HepG2 (cell line): ENCODE results near the gene NUCB1. TPM values are rescaled to one million over a fixed set of nuclear protein-coding genes. Genes with fewer than 3 reads are reported as not detected.

ENCODE experiments used
- ATAC-seq: fragments of 200-7000 bp; cut with Tn5 transposase; 3 replicates; pipeline ENCODE4 v1.9.1; 2020; ENCODE audit warnings: mild to moderate bottlenecking, moderate library complexity
- BruUV-seq: library from RNA; stranded (reverse); fragments of 400-500 nt; replicated peaks from 2 replicates; lab custom pipeline; 2021; lab: Mats Ljungman, UMichigan
- CTCF ChIA-PET: fragments of 300-600 bp; formaldehyde crosslinking; extraction: SDS; loops from one replicate; lab custom pipeline; 2021; ENCODE audit warnings: low total read pairs, inconsistent platforms, low intra/inter-chr PET ratio; lab: Yijun Ruan, JAX
- POLR2A ChIA-PET: fragments of 350-600 bp; sonication (Branson Sonifier 250); formaldehyde crosslinking; loops from one replicate; lab custom pipeline; 2020; ENCODE audit warnings: antibody characterized with exemption, inconsistent platforms; lab: Yijun Ruan, JAX
- DNase-seq: peaks from one replicate; pipeline ENCODE4 v3.0.0-alpha.2; 2015; ENCODE audit warnings: low spot score
- FAIRE-seq: peaks from 3 replicates; lab custom pipeline; 2011; peaks lifted over from hg19 to GRCh38; lab: Jason Lieb, UNC
- H2AFZ ChIP-seq: one replicate; pipeline ENCODE4 v1.6.1; 2011; ENCODE audit warnings: low read length, inconsistent platforms
- H3K27ac ChIP-seq: fragments of 300-600 bp; 3 replicates; pipeline ENCODE4 v1.8.0; 2011; ENCODE audit warnings: mixed run types, mild to moderate bottlenecking, mixed read lengths, low read length, inconsistent platforms; ENCODE audit not compliant: insufficient read depth; ENCODE audit errors: extremely low read length
- H3K27me3 ChIP-seq, 2 experiments: fragments of 200-600 bp in 1 of 2; 2 replicates in 1 of 2; 3 replicates in 1 of 2; pipeline versions ENCODE4 v1.6.0 to v1.8.0; 2011; ENCODE audit warnings: low read length in 2 of 2, mild to moderate bottlenecking in 2 of 2, moderate library complexity in 2 of 2, inconsistent platforms in 1 of 2; ENCODE audit not compliant: insufficient read depth in 2 of 2, control insufficient read depth in 1 of 2
- H3K36me3 ChIP-seq, 2 experiments: fragments of 200-600 bp in 1 of 2; replicated peaks in 1 of 2; 2 replicates in 1 of 2; 3 replicates in 1 of 2; pipeline versions ENCODE4 v1.5.1 to v1.8.0; 2011; ENCODE audit warnings: low read length in 2 of 2, inconsistent platforms in 1 of 2; ENCODE audit not compliant: insufficient read depth in 2 of 2, control insufficient read depth in 1 of 2
- H3K4me1 ChIP-seq: 2 replicates; pipeline ENCODE4 v1.5.1; 2012; ENCODE audit warnings: low read length, inconsistent platforms; ENCODE audit not compliant: insufficient read depth
- H3K4me2 ChIP-seq: 2 replicates; pipeline ENCODE4 v1.6.0; 2011; ENCODE audit warnings: low read depth, low read length, inconsistent platforms
- H3K4me3 ChIP-seq, 3 experiments: fragments of 200-600 bp in 1 of 3; sonication (generic), shearing (Covaris generic) in 1 of 3; replicated peaks in 1 of 3; 2 replicates each; pipeline ENCODE4 v1.5.1; 2011 to 2016; ENCODE audit warnings: low read length in 3 of 3, inconsistent platforms in 2 of 3, low read depth in 2 of 3, mild to moderate bottlenecking in 2 of 3, control low read depth in 1 of 3, mixed read lengths in 1 of 3; ENCODE audit not compliant: insufficient read depth in 1 of 3
- H3K79me2 ChIP-seq: one replicate; pipeline ENCODE4 v1.6.1; 2011; ENCODE audit warnings: low read length, inconsistent platforms; ENCODE audit not compliant: insufficient read depth
- H3K9ac ChIP-seq: 2 replicates; pipeline ENCODE4 v1.6.0; 2011; ENCODE audit warnings: mild to moderate bottlenecking, low read depth, low read length, inconsistent platforms; ENCODE audit not compliant: insufficient read depth
- H3K9me3 ChIP-seq: 2 replicates; pipeline ENCODE4 v1.5.1; 2012; ENCODE audit warnings: mild to moderate bottlenecking, low read length
- H4K20me1 ChIP-seq: 2 replicates; pipeline ENCODE4 v1.6.0; 2011; ENCODE audit warnings: inconsistent platforms, mild to moderate bottlenecking, low read length, moderate library complexity; ENCODE audit not compliant: insufficient read depth
- ATM ChIP-seq: fragments of 450-650 bp; IDR thresholded peaks from 2 replicates; pipeline ENCODE4 v1.7.1; 2017; ENCODE audit warnings: mild to moderate bottlenecking, borderline replicate concordance
- CCAR2 ChIP-seq: fragments of 200-400 bp; formaldehyde crosslinking; optimal IDR thresholded peaks from 2 replicates; pipeline ENCODE3; 2018; ENCODE audit warnings: low read depth, mild to moderate bottlenecking, low read length, moderate library complexity
- GABPB1 ChIP-seq: IDR thresholded peaks from 2 replicates; pipeline ENCODE4 v1.6.1; 2016; ENCODE audit warnings: mild to moderate bottlenecking, missing genetic modification reagents, moderate library complexity, missing compliant biosample characterization
- HNRNPL ChIP-seq: fragments of 200-400 bp; formaldehyde crosslinking; IDR thresholded peaks from 2 replicates; pipeline ENCODE4 v1.6.1; 2017; ENCODE audit warnings: mild to moderate bottlenecking, low read depth, low read length
- KLF9 ChIP-seq: IDR thresholded peaks from 2 replicates; pipeline ENCODE4 v1.6.1; 2016; ENCODE audit warnings: low read depth
- PHF20 ChIP-seq: sonication (generic); formaldehyde crosslinking; IDR thresholded peaks from 2 replicates; pipeline ENCODE4 v1.5.0; 2020; ENCODE audit warnings: mild to moderate bottlenecking, missing genetic modification reagents
- REST ChIP-seq, 2 experiments: IDR thresholded peaks; 2 replicates each; pipeline ENCODE4 v1.6.1; 2011 to 2012; ENCODE audit warnings: low read length in 2 of 2, borderline replicate concordance in 1 of 2, low read depth in 1 of 2, mild to moderate bottlenecking in 1 of 2, moderate library complexity in 1 of 2
- SNRNP70 ChIP-seq: fragments of 200-400 bp; formaldehyde crosslinking; IDR thresholded peaks from 2 replicates; pipeline ENCODE4 v1.6.1; 2017; ENCODE audit warnings: mild to moderate bottlenecking, low read depth, low read length, moderate library complexity
- SOX13 ChIP-seq, 3 experiments: fragments of 450-650 bp in 1 of 3; sonication (generic) in 1 of 3; formaldehyde crosslinking in 1 of 3; IDR thresholded peaks in 2 of 3; conservative IDR thresholded peaks in 1 of 3; 2 replicates each; pipeline versions ENCODE4 v1.5.0 to v1.6.1; 2016 to 2020; ENCODE audit warnings: antibody characterized with exemption in 1 of 3, mild to moderate bottlenecking in 1 of 3, missing compliant biosample characterization in 1 of 3, missing genetic modification reagents in 1 of 3, moderate library complexity in 1 of 3
- THAP11 ChIP-seq: IDR thresholded peaks from 2 replicates; pipeline ENCODE4 v1.6.1; 2016; ENCODE audit warnings: missing biosample characterization, missing genetic modification reagents
- TOPORS ChIP-seq: sonication (generic); formaldehyde crosslinking; IDR thresholded peaks from 2 replicates; pipeline ENCODE4 v1.8.0; 2023; ENCODE audit warnings: mild to moderate bottlenecking, missing genetic modification reagents
- ZBTB37 ChIP-seq: sonication (generic); formaldehyde crosslinking; IDR thresholded peaks from 2 replicates; pipeline ENCODE4 v1.4.0; 2020; ENCODE audit warnings: mild to moderate bottlenecking, missing genetic modification reagents
- ZNF33B ChIP-seq: sonication (generic); formaldehyde crosslinking; IDR thresholded peaks from 2 replicates; pipeline ENCODE4 v1.5.1; 2020; ENCODE audit warnings: mild to moderate bottlenecking, missing genetic modification reagents
- ZNF431 ChIP-seq: sonication (generic); formaldehyde crosslinking; IDR thresholded peaks from 2 replicates; pipeline ENCODE4 v1.9.0; 2022; ENCODE audit warnings: missing genetic modification reagents, low read depth, mild to moderate bottlenecking, borderline replicate concordance
- ZNF703 ChIP-seq: sonication (generic); formaldehyde crosslinking; IDR thresholded peaks from 2 replicates; pipeline ENCODE4 v1.5.1; 2020; ENCODE audit warnings: missing genetic modification reagents, mild to moderate bottlenecking, moderate library complexity, borderline replicate concordance
- ZNF883 ChIP-seq: sonication (generic); formaldehyde crosslinking; IDR thresholded peaks from 2 replicates; pipeline ENCODE4 v1.5.1; 2020; ENCODE audit warnings: mild to moderate bottlenecking, missing genetic modification reagents; ENCODE audit errors: not compliant biosample characterization
- WGBS: methylation state at CpG from one replicate; pipeline ENCODE4 v1.1.6; 2017; ENCODE audit warnings: low lambda C conversion rate; 5-methylcytosine and 5-hydroxymethylcytosine counted together
- in situ Hi-C: cut with HindIII; loops from 2 replicates; pipeline ENCODE4 v1.10.0; 2017; ENCODE audit warnings: low pct_unique_long_range_greater_than_20kb; ENCODE audit not compliant: extremely low pct_ligation_motif_present
- intact Hi-C: fragments of 100-400 bp; cut with micrococcal nuclease; formaldehyde crosslinking; loops from one replicate; pipeline ENCODE4 v1.10.0; 2022; ENCODE audit not compliant: unreplicated experiment
- polyA plus RNA-seq, 8 experiments: library from polyadenylated mRNA; depleted of rRNA in 3 of 8; stranded (reverse) in 7 of 8; unstranded in 1 of 8; fragments of >200 nt; fragmentation: Illumina TruSeq in 4 of 8; extraction: Trizol in 4 of 8; gene quantifications; 2 replicates each; pipeline versions ENCODE4 v1.2.1 to v1.2.3, GENCODE V29; 2011 to 2016; ENCODE audit warnings: low read depth in 4 of 8, missing spikeins in 1 of 8, mixed read lengths in 1 of 8; ENCODE audit not compliant: insufficient read depth in 1 of 8
- total RNA-seq, 5 experiments: library from RNA; depleted of rRNA; stranded (reverse); fragments of >200 nt; fragmentation: Illumina TruSeq; extraction: Trizol; gene quantifications; 2 replicates each; pipeline ENCODE4 v1.2.3, GENCODE V29; 2016; ENCODE audit warnings: low read depth in 1 of 5

NUCB1 gene
- total and polyA plus RNA-seq, 2 of the 13 experiments (the other 11 are each of a cell fraction or from before 2014, with no cell fraction given), result 82.3 to 106 TPM

DNA sequence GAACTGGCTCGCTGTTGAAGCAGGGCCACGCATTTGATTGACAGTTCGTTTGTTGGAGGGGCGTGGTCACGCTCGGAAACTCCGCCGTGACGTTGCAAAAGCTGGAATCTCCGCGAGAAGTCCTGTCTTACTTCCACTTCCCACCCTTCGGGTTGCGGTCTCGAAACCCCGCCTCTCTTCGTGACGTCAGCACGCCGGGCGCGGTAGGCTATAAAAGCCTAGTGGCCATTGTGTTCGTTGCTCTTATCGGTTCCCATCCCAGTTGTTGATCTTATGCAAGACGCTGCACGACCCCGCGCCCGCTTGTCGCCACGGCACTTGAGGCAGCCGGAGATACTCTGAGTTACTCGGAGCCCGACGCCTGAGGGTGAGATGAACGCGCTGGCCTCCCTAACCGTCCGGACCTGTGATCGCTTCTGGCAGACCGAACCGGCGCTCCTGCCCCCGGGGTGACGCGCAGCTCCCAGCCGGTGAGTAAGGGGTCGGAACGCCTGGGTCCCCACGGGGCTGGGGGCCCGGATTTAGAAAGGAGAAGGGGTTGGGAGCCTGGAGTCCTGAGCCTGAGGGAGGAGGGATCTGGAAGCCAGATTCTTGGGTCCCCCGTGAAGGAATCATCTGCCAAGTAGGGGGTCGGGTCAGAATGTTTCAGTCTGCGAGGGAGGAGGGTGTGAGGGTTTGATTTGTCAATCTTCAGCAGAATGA is 27.8 kb upstream of the NUCB1 start, which contains the start of gene PPP1R15A (continued):
- TF ChIP-seq ZNF703 (CRISPR knock-in tag) (no peak), ZBTB37 (no peak), ZNF431 (CRISPR knock-in tag) (no peak), CCAR2 (no peak), TOPORS (CRISPR knock-in tag) (no peak), ZNF883 (peak; percentile 69), GABPB1 (peak; percentile 61), THAP11 (CRISPR knock-in tag) (peak; percentile 81), SNRNP70 (no peak)

DNA sequence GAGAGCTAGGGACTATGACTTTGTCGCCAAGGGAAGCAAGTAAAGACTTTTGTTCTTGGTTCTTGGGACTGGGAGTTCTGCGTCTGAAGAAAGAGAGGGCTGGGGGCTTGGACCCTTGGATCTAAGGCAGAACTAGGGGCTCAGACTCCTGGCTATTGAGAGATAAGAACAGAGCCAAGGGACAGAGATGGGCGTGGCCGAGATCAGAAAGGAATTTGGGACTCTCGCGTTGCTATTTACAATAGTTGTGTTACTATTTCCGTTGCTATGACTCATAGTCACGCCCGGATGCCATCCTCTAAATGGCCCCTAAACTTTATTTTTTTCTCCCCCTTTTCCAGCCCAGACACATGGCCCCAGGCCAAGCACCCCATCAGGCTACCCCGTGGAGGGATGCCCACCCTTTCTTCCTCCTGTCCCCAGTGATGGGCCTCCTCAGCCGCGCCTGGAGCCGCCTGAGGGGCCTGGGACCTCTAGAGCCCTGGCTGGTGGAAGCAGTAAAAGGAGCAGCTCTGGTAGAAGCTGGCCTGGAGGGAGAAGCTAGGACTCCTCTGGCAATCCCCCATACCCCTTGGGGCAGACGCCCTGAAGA is 27.1 kb upstream of the NUCB1 start:
- H3K9ac ChIP-seq, result peak overlapping the region; percentile 100
- no TSS peak for BruUV-seq
- ChIA-PET CTCF (no interaction called here), POLR2A (interaction anchor here (0.6 to 6.9 kb wide), 11 partner anchors 8 to 120 kb away, joined by 3 to 88 read pairs (median 17); partner anchors contain the start of genes FTL, GYS1, NUCB1 and RUVBL2)
- no peaks in the 10 kb centered on the region for H3K9me3 ChIP-seq
- peak overlapping the region; percentile 97 for H3K4me2 ChIP-seq
- peaks cover 34% of the 10 kb centered on the region for H3K79me2 ChIP-seq
- DNase-seq, result peak; percentile 93
- in situ Hi-C loops, result loop anchor here (5.0 kb wide), 1 partner anchor 89 kb away; no protein-coding TSS in a partner anchor
- 3% methylated on average over 14 of the region's 14 CpGs for WGBS
- peaks cover 32% of the 10 kb centered on the region for H4K20me1 ChIP-seq
- H3K4me3 ChIP-seq, result peak overlapping the region; percentile 93 to 97 (median 94)
- FAIRE-seq, result peak; percentile 71
- no peak overlapping the region for H2AFZ ChIP-seq
- peak overlapping the region; percentile 99 for H3K27ac ChIP-seq
- no peaks in the 10 kb centered on the region; a peak in 1 of 5 replicates for H3K27me3 ChIP-seq
- H3K4me1 ChIP-seq, result peaks cover 51% of the 10 kb centered on the region
- intact Hi-C loops, result loop anchor here (10.0 kb wide), 1 partner anchor 92 kb away; the partner anchor contains the start of gene FTL
- peak; percentile 67 for ATAC-seq
- H3K36me3 ChIP-seq, result peaks cover 9 to 32% of the 10 kb centered on the region in 2 experiments
- 0 out of 2 replicates have a peak, but pooled peaks have one; percentile 10 for TF ChIP-seq PHF20
- no peak for TF ChIP-seq ZNF33B (CRISPR knock-in tag)
- TF ChIP-seq ATM, result no peak
- TF ChIP-seq HNRNPL, result no peak
- no peak for TF ChIP-seq REST (IDR thresholded peaks at IDR 0.05; ENCODE audit: borderline replicate concordance in 1 of 2, low read depth in 1 of 2, low read length in 2 of 2)
- no peak for TF ChIP-seq SOX13 (IDR thresholded peaks at IDR 0.05)
- TF ChIP-seq SOX13 (CRISPR knock-in tag; conservative IDR thresholded peaks at IDR 0.05 in 1 of 2, IDR thresholded peaks at IDR 0.05 in 1 of 2), result peak in 1 of 2 experiments; percentile 63; a peak in 1 of 4 replicates
- peak; percentile 90; the same call in 1 of the 2 replicates for TF ChIP-seq KLF9 (CRISPR knock-in tag)
